HG03354 (cell line): Measurements from ENCODE around the gene STPG2.
"Not testable (repeated sequence)": the region's sequence is repeated elsewhere in the genome, so short reads cannot be mapped to it uniquely, and the experiment has no call there.

Experiments used
- ATAC-seq: cut with Tn5 transposase; IDR thresholded peaks from one replicate; pipeline ENCODE4 v1.9.1; 2021; ENCODE audit warnings: mild to moderate bottlenecking; ENCODE audit not compliant: unreplicated experiment, poor library complexity, severe bottlenecking

The STPG2 gene

GRCh38 chr4:97662133-97662532 is 481.1 kb downstream of the STPG2 start:
- ATAC-seq: no peak

- ATAC-seq: no peak
These were observed 487.1 kb downstream of the STPG2 start for GRCh38 chr4:97656044-97656720.

- ATAC-seq: no peak
These were observed 489.6 kb downstream of the STPG2 start for GRCh38 chr4:97653701-97654100.

GRCh38 chr4:97646997-97647396 is 496.3 kb downstream of the STPG2 start:
- no peak for ATAC-seq

- ATAC-seq: no peak
These were observed 498.0 kb downstream of the STPG2 start for GRCh38 chr4:97645071-97645821.

- no peak for ATAC-seq
These were observed 500.1 kb downstream of the STPG2 start for GRCh38 chr4:97643179-97643578.

GRCh38 chr4:97639961-97640360 is 503.3 kb downstream of the STPG2 start:
- ATAC-seq: no peak

GRCh38 chr4:97633831-97634230 is 509.4 kb downstream of the STPG2 start:
- not testable (repeated sequence) for ATAC-seq

- no peak for ATAC-seq
These were observed 515.5 kb downstream of the STPG2 start for GRCh38 chr4:97627750-97628149.

- ATAC-seq: no peak
These were observed 519.1 kb downstream of the STPG2 start for GRCh38 chr4:97624204-97624603.

GRCh38 chr4:97605932-97606331 is 537.3 kb downstream of the STPG2 start:
- no peak for ATAC-seq

- ATAC-seq: no peak
These were observed 550.0 kb downstream of the STPG2 start for GRCh38 chr4:97593248-97593647.

GRCh38 chr4:97590266-97590665 is 553.0 kb downstream of the STPG2 start:
- no peak for ATAC-seq

GRCh38 chr4:97589481-97590196 is 553.6 kb downstream of the STPG2 start:
- no peak for ATAC-seq

- no peak for ATAC-seq
These were observed 555.4 kb downstream of the STPG2 start for GRCh38 chr4:97587912-97588311.

- no peak for ATAC-seq
These were observed 558.0 kb downstream of the STPG2 start for GRCh38 chr4:97585274-97585673.

- no peak for ATAC-seq
These were observed 560.4 kb downstream of the STPG2 start for GRCh38 chr4:97582890-97583289.

GRCh38 chr4:97577004-97577403 is 566.3 kb downstream of the STPG2 start:
- ATAC-seq: no peak

GRCh38 chr4:97560009-97560408 is 583.3 kb downstream of the STPG2 start:
- no peak for ATAC-seq

- no peak for ATAC-seq
These were observed 585.0 kb downstream of the STPG2 start for GRCh38 chr4:97558204-97558778.
